CD4-positive, CD25-positive, alpha-beta regulatory T cell (primary cell): Measurements from ENCODE around the gene UGDH. TPM values are rescaled to one million over a fixed set of nuclear protein-coding genes. Genes with fewer than 3 reads are reported as not detected.
"Not testable (repeated sequence)": the region's sequence is repeated elsewhere in the genome, so short reads cannot be mapped to it uniquely, and the experiment has no call there.

ENCODE experiments used
- ATAC-seq, 2 donors: fragments of 150-1000 bp; cut with Tn5 transposase; one replicate each; pipeline ENCODE4 v1.10.0; 2021; ENCODE audit warnings: low read depth in 2 of 2, moderate number of reproducible peaks in 2 of 2, moderate library complexity in 1 of 2
- DNase-seq, 3 donors: peaks; one replicate each; pipeline versions ENCODE4 v3.0.0 to v3.0.0-alpha.2; 2012 to 2022; ENCODE audit warnings: mixed read lengths in 1 of 3
- H3K27ac ChIP-seq: one replicate; pipeline ENCODE4 v1.7.0; 2013; ENCODE audit warnings: mild to moderate bottlenecking, low read length; ENCODE audit not compliant: insufficient read depth, poor library complexity, severe bottlenecking
- H3K27me3 ChIP-seq: one replicate; pipeline ENCODE4 v1.7.0; 2013; ENCODE audit warnings: low read length; ENCODE audit not compliant: control insufficient read depth, insufficient read depth
- H3K36me3 ChIP-seq: one replicate; pipeline ENCODE4 v1.7.0; 2013; ENCODE audit warnings: mild to moderate bottlenecking, low read length, moderate library complexity; ENCODE audit not compliant: control insufficient read depth, insufficient read depth
- H3K4me1 ChIP-seq: 2 replicates; pipeline ENCODE4 v1.7.0; 2013; ENCODE audit warnings: mild to moderate bottlenecking, low read length; ENCODE audit not compliant: insufficient read depth, control insufficient read depth, poor library complexity, severe bottlenecking
- H3K4me3 ChIP-seq: one replicate; pipeline ENCODE4 v1.7.0; 2013; ENCODE audit warnings: low read depth, mild to moderate bottlenecking, low read length, moderate library complexity
- H3K9me3 ChIP-seq, 2 experiments: 1 replicate in 1 of 2; 2 replicates in 1 of 2; pipeline ENCODE4 v1.7.0; 2013; ENCODE audit warnings: low read length in 2 of 2, mild to moderate bottlenecking in 1 of 2, moderate library complexity in 1 of 2; ENCODE audit not compliant: control insufficient read depth in 2 of 2
- H3K27ac Mint-ChIP-seq, 3 donors: one replicate each; pipeline ENCODE4 v1.8.0; 2020 to 2022; ENCODE audit warnings: mild to moderate bottlenecking in 3 of 3, mixed read lengths in 3 of 3, moderate library complexity in 2 of 3
- H3K27me3 Mint-ChIP-seq: one replicate; pipeline ENCODE4 v1.8.0; 2022; ENCODE audit warnings: mild to moderate bottlenecking, mixed read lengths
- H3K36me3 Mint-ChIP-seq: one replicate; pipeline ENCODE4 v1.8.0; 2020; ENCODE audit warnings: mixed read lengths
- H3K4me1 Mint-ChIP-seq, 4 donors: one replicate each; pipeline ENCODE4 v1.8.0; 2020 to 2022; ENCODE audit warnings: mixed read lengths in 4 of 4, mild to moderate bottlenecking in 1 of 4
- H3K4me3 Mint-ChIP-seq, 4 donors: one replicate each; pipeline ENCODE4 v1.8.0; 2020 to 2022; ENCODE audit warnings: mild to moderate bottlenecking in 4 of 4, mixed read lengths in 4 of 4, moderate library complexity in 3 of 4
- H3K9me3 Mint-ChIP-seq, 7 donors: one replicate each; pipeline ENCODE4 v1.8.0; 2020 to 2022; ENCODE audit warnings: mixed read lengths in 7 of 7, mild to moderate bottlenecking in 3 of 7, moderate library complexity in 2 of 7
- polyA plus RNA-seq, 4 donors: library from polyadenylated mRNA; unstranded; fragments of 300-500 nt; fragmentation: Illumina TruSeq; gene quantifications; one replicate each; pipeline ENCODE4 v1.2.3, GENCODE V29; 2021
- total RNA-seq: library from RNA; stranded (reverse); gene quantifications from one replicate; pipeline ENCODE4 v1.2.3, GENCODE V29; 2022

Gene UGDH
- total and polyA plus RNA-seq, 5 donors from 2014 or later = 6.7 to 23.1 (median 18.9) TPM

DNA sequence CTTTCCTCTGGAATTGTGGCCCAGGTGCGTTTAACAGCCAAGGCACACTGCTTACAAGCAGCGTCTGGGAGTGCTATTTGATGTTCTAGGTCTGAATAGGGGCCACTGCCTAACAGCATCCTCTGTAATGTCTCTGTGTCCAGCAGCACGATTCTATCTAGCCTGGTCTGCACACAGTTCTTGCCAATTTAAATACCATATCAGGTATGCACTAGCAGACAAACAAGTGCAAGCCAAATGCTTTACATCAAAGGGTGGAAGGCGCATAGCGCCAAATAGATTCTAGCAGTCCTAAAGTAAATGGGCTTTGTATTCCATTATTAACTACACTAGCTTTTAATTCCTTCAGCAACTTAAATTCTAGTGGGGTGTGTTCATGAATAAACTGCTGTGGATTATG is 15.8 kb upstream of the UGDH start:
- Histone ChIP-seq H3K27ac (no peak overlapping the region), H3K27me3 (no peaks in the 10 kb centered on the region), H3K4me1 (no peaks in the 10 kb centered on the region), H3K9me3 (no peaks in the 10 kb centered on the region), H3K4me3 (no peak overlapping the region), H3K36me3 (no peaks in the 10 kb centered on the region)
- DNase-seq (no peak), ATAC-seq (no peak)
- Mint-ChIP-seq H3K4me1 (no peaks in the 10 kb centered on the region), H3K36me3 (peaks cover 3% of the 10 kb centered on the region), H3K27ac (no peak overlapping the region), H3K9me3 (no peaks in the 10 kb centered on the region), H3K4me3 (no peak overlapping the region), H3K27me3 (peaks cover 5% of the 10 kb centered on the region)

DNA sequence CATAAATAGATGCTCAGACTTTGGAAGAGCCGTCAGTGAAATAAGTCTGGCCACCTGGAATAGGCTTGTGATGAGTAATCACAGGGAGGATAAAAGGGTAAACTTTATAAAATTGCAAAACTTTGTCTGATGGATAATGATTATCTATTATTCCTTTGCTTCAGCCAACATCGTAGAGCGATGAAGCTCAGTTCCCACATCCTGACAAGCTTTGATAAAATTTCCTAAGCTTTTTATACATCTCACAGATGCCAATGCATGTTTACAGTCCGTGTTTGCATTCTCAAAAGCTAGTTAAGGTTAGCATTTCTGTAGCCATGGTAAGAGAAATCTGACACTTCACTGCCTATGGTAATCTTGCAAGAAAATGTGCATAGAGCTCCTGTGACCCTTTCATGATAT is 15.4 kb upstream of the UGDH start:
- Mint-ChIP-seq H3K27me3 (peaks cover 5% of the 10 kb centered on the region), H3K9me3 (no peaks in the 10 kb centered on the region), H3K36me3 (peaks cover 3% of the 10 kb centered on the region), H3K4me1 (no peaks in the 10 kb centered on the region), H3K27ac (no peak overlapping the region), H3K4me3 (no peak overlapping the region)
- Histone ChIP-seq H3K9me3 (no peaks in the 10 kb centered on the region), H3K4me3 (no peak overlapping the region), H3K36me3 (no peaks in the 10 kb centered on the region), H3K27me3 (no peaks in the 10 kb centered on the region), H3K4me1 (no peaks in the 10 kb centered on the region), H3K27ac (no peak overlapping the region)
- ATAC-seq = no peak
- no peak for DNase-seq

DNA sequence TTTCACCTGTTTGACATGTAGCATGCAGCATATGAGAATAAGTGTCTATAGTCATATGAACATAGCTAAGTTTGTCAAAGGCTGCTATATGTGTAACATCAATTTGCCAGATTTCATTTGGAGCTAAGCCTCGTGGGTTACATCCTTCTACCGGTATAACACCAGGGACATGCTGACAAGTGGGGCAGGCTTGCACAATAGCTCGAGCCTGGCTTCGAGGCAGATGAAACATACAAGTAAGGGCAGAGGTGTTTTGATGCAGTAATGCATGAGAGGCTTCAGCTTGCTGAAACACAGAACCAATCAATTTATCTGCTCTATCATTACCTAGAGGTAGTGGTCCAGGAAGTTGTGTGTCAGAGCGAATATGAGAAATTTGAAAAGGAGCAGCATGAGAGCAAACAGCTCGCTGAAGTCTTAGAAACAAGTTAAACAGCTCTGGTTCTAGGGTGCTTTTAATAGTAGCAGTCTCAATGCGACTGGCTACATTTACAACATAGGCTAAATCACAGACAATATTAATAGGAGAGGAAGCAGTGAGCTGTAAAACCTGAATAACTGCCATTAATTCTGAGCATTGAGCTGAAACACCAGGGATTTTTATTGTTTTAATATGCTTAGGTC is 14.9 kb upstream of the UGDH start:
- no peaks in the 10 kb centered on the region for H3K27me3 ChIP-seq
- Mint-ChIP-seq H3K36me3 (peaks cover 3% of the 10 kb centered on the region), H3K9me3 (no peaks in the 10 kb centered on the region), H3K4me1 (no peaks in the 10 kb centered on the region), H3K4me3 (no peak overlapping the region), H3K27me3 (peaks cover 5% of the 10 kb centered on the region), H3K27ac (no peak overlapping the region)
- H3K4me3 ChIP-seq = no peak overlapping the region
- H3K4me1 ChIP-seq = no peaks in the 10 kb centered on the region
- H3K9me3 ChIP-seq = no peaks in the 10 kb centered on the region
- no peaks in the 10 kb centered on the region for H3K36me3 ChIP-seq
- H3K27ac ChIP-seq = no peak overlapping the region
- ATAC-seq (no peak), DNase-seq (no peak)

DNA sequence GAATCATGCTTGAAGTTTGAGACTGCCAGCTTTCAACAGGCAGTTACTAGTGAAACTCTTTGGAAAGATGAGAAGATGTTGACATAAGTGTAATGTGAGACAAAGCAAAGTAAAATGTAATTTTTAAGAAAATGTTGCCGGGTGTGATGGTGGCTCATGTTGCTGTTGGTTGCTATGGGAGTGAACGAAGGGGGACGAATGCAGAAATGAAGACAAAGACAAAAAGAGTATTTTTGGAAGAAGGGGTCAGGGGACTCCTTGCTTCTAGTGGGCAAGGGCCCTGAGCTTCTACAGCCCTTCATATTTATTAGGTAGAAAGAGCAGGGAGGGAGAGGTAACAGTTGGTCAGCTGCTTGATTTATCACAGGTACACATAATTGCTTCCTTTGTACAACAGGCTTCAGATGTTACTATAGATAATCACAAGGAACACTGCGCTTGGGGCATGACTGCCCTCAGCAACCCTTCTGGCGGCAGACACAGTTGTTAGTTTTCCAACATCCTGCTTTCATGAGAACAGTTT is 11.9 kb upstream of the UGDH start:
- no peaks in the 10 kb centered on the region for H3K4me1 ChIP-seq
- Mint-ChIP-seq H3K9me3 (peaks cover 0 to 2% (median 0%) of the 10 kb centered on the region in 7 donors), H3K27me3 (peaks cover 5% of the 10 kb centered on the region), H3K4me3 (no peak overlapping the region), H3K36me3 (peaks cover 8% of the 10 kb centered on the region), H3K27ac (no peak overlapping the region), H3K4me1 (peaks cover 0 to 4% (median 0%) of the 10 kb centered on the region in 4 donors)
- ATAC-seq (no peak), DNase-seq (no peak)
- no peaks in the 10 kb centered on the region for H3K9me3 ChIP-seq
- no peak overlapping the region for H3K27ac ChIP-seq
- H3K4me3 ChIP-seq = no peak overlapping the region
- H3K27me3 ChIP-seq = no peaks in the 10 kb centered on the region
- H3K36me3 ChIP-seq = no peaks in the 10 kb centered on the region

DNA sequence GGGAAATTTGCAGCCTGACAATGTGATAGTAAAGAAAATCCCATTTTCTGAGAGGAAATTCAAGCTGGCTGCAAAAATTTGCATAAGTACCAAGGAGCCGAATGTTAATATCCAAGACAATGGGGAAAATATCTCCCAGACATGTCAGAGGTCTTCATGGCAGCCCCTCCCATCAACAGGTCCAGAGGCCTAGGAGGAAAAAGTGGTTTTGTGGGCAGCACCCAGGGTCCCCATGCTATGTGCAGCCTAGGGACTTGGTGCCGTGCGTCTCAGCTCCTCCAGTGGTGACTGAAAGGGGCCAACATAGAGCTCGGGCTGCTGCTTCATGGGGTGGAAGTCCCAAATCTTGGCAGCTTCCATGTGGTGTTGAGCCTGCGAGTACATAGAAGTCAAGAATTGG is 6.3 kb upstream of the UGDH start:
- Mint-ChIP-seq H3K36me3 (peaks cover 13% of the 10 kb centered on the region), H3K4me3 (no peak overlapping the region), H3K4me1 (peaks cover 0 to 6% (median 3%) of the 10 kb centered on the region in 4 donors), H3K27ac (no peak overlapping the region), H3K27me3 (no peaks in the 10 kb centered on the region), H3K9me3 (peaks cover under 1 to 22% (median 8%) of the 10 kb centered on the region in 7 donors)
- no peak overlapping the region for H3K27ac ChIP-seq
- H3K4me3 ChIP-seq = no peak overlapping the region
- ATAC-seq (no peak), DNase-seq (no peak)
- H3K36me3 ChIP-seq = no peaks in the 10 kb centered on the region
- H3K27me3 ChIP-seq = no peaks in the 10 kb centered on the region
- no peaks in the 10 kb centered on the region for H3K4me1 ChIP-seq
- H3K9me3 ChIP-seq = peaks cover 0 to 6% of the 10 kb centered on the region in 2 experiments

DNA sequence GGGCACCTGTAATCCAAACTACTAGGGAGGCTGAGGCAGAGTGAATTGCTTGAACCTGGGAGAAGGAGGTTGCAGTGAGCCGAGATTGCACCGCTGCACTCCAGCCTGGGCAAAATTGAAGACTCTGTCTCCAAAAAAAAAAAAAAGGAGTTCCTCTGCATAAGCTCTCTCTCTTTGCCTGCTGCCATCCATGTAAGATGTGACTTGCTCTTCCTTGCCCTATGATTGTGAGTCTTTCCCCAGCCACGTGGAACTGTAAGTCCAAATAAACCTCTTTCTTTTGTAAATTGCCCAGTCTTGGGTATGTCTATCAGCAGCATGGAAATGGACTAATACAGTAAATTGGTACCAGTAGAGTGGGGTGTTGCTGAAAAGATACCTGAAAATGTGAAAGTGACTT is 5.0 kb upstream of the UGDH start:
- ATAC-seq, DNase-seq, H3K27me3 ChIP-seq, H3K4me1 ChIP-seq, H3K9me3 ChIP-seq, H3K27me3 Mint-ChIP-seq, H3K4me3 ChIP-seq, H3K36me3 ChIP-seq, H3K27ac ChIP-seq, H3K4me3 Mint-ChIP-seq: not testable (repeated sequence)
- H3K9me3 Mint-ChIP-seq = peaks cover 2 to 22% (median 8%) of the 10 kb centered on the region in 7 donors
- H3K4me1 Mint-ChIP-seq = peaks cover 2 to 14% (median 8%) of the 10 kb centered on the region in 4 donors
- peaks cover 13% of the 10 kb centered on the region for H3K36me3 Mint-ChIP-seq
- peak overlapping the region in 1 of 3 donors; percentile 39 for H3K27ac Mint-ChIP-seq

DNA sequence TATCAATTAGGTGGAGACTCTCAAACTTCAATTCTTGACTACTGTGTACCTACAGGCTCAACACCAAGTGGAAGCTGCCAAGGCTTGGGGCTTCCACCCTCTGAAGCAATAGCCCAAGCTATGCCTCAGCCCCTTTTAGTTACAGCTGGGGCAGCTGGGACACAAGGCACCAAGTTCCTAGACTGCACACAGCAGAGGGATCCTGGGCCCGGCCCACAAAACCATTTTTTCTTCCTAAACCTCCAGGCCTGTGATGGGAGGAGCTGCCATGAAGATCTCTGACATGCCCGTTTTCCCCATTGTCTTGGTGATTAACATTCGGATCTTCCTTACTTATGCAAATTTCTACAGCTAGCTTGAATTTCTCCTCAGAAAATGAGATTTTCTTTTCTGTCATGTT is 3.4 kb upstream of the UGDH start:
- peaks cover 2 to 22% (median 8%) of the 10 kb centered on the region in 7 donors for H3K9me3 Mint-ChIP-seq
- Histone ChIP-seq H3K4me1 (peaks cover 21% of the 10 kb centered on the region), H3K27ac (no peak overlapping the region), H3K27me3 (no peaks in the 10 kb centered on the region), H3K4me3 (no peak overlapping the region), H3K9me3 (peaks cover 0 to 6% of the 10 kb centered on the region in 2 experiments), H3K36me3 (no peaks in the 10 kb centered on the region)
- no peaks in the 10 kb centered on the region for H3K27me3 Mint-ChIP-seq
- H3K4me1 Mint-ChIP-seq = peaks cover 9 to 26% (median 17%) of the 10 kb centered on the region in 4 donors
- ATAC-seq (no peak), DNase-seq (no peak)
- peak overlapping the region in 1 of 3 donors; percentile 36 for H3K27ac Mint-ChIP-seq
- peak overlapping the region in 2 of 4 donors; percentile 64 to 81 for H3K4me3 Mint-ChIP-seq
- peaks cover 13% of the 10 kb centered on the region for H3K36me3 Mint-ChIP-seq

DNA sequence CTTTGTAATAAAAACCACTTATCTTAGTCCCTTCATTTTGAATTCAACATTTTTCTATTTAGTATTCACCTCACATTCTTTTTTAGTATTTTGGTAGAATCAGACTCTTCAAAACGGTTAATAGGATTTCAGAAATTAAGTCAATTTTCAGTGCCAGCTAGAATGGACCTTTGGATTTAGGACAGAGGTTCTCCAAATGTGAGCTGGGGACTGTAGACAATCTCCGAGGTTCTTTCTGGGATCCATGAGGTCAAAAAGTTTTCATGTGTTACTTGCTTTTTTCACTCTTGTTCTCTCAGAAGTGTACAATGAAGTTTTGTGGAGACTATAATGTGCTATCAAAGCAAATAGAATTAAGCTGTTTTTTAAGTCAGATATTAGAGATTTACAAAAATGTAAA is 2.3 kb upstream of the UGDH start:
- H3K27me3 Mint-ChIP-seq = no peaks in the 10 kb centered on the region
- H3K27me3 ChIP-seq = no peaks in the 10 kb centered on the region
- ATAC-seq = no peak
- H3K9me3 Mint-ChIP-seq = peaks cover 2 to 22% (median 8%) of the 10 kb centered on the region in 7 donors
- peaks cover 21% of the 10 kb centered on the region for H3K4me1 ChIP-seq
- no peak overlapping the region for H3K27ac Mint-ChIP-seq
- H3K36me3 ChIP-seq = no peaks in the 10 kb centered on the region
- H3K9me3 ChIP-seq = peaks cover 0 to 6% of the 10 kb centered on the region in 2 experiments
- H3K4me3 Mint-ChIP-seq = peak overlapping the region in 3 of 4 donors; percentile 21 to 98 (median 97)
- peaks cover 12% of the 10 kb centered on the region for H3K36me3 Mint-ChIP-seq
- DNase-seq = no peak
- no peak overlapping the region for H3K4me3 ChIP-seq
- no peak overlapping the region for H3K27ac ChIP-seq
- peaks cover 9 to 27% (median 18%) of the 10 kb centered on the region in 4 donors for H3K4me1 Mint-ChIP-seq
